Ovary (tissue), 10 donors: ENCODE data around the gene C11orf54. TPM values are rescaled to one million over a fixed set of nuclear protein-coding genes. Genes with fewer than 3 reads are reported as not detected.

ENCODE experiments used
- DNase-seq, 5 donors: peaks; one replicate each; pipeline ENCODE4 v3.0.0-alpha.2; 2019 to 2020
- H3K27ac ChIP-seq, 2 donors: fragments of 200-600 bp; one replicate each; pipeline versions ENCODE4 v1.5.1 to v1.8.0; 2019 to 2022
- H3K27me3 ChIP-seq: fragments of 200-600 bp; one replicate; pipeline ENCODE4 v1.8.0; 2022
- H3K36me3 ChIP-seq: fragments of 200-600 bp; sonication (generic); one replicate; pipeline ENCODE4 v1.5.1; 2019
- H3K4me1 ChIP-seq: one replicate; pipeline ENCODE4 v1.8.1; 2013; ENCODE audit warnings: mild to moderate bottlenecking, moderate library complexity; ENCODE audit not compliant: insufficient read depth
- H3K4me3 ChIP-seq: fragments of 200-600 bp; sonication (generic); one replicate; pipeline ENCODE4 v1.5.1; 2017
- H3K9me3 ChIP-seq, 2 donors: fragments of 200-600 bp in 1 of 2; sonication (generic) in 1 of 2; one replicate each; pipeline versions ENCODE4 v1.5.1 to v1.8.1; 2013 to 2019; ENCODE audit warnings: mild to moderate bottlenecking in 1 of 2, moderate library complexity in 1 of 2
- CTCF ChIP-seq, 3 donors: fragments of 450-650 bp in 2 of 3; fragments of 200-600 bp in 1 of 3; IDR thresholded peaks; one replicate each; pipeline versions ENCODE4 v1.5.1 to v1.8.0; 2016 to 2022; ENCODE audit warnings: antibody characterized with exemption in 3 of 3, mild to moderate bottlenecking in 1 of 3
- EP300 ChIP-seq: sonication (generic); formaldehyde crosslinking; IDR thresholded peaks from one replicate; pipeline ENCODE4 v1.6.1; 2017; ENCODE audit warnings: antibody characterized with exemption
- POLR2A ChIP-seq: fragments of 450-650 bp; IDR thresholded peaks from one replicate; pipeline ENCODE4 v1.6.1; 2017; ENCODE audit warnings: antibody characterized with exemption, mild to moderate bottlenecking, moderate library complexity
- WGBS, 3 donors: extraction: QIAGEN DNeasy Blood & Tissue Kit in 1 of 3; methylation state at CpG; one replicate each; pipeline versions ENCODE4 v1.1.5 to v1.1.7; 2013 to 2017; 5-methylcytosine and 5-hydroxymethylcytosine counted together
- intact Hi-C, 4 donors: fragments of 100-400 bp; cut with DNase I; formaldehyde crosslinking; loops; one replicate each; pipeline versions ENCODE4 v1.11.0 to v1.15.1; 2022 to 2023
- long read RNA-seq, 3 donors: library from polyadenylated mRNA in 2 of 3; unstranded in 2 of 3; transcript quantifications; one replicate each; pipeline ENCODE4 v2.0.0 and lab custom pipeline, GENCODE V29; 2021 to 2026
- polyA plus RNA-seq, 2 donors: library from polyadenylated mRNA; stranded (reverse); fragments of 200-250 nt in 1 of 2; fragments of 350-450 nt in 1 of 2; fragmentation: Illumina TruSeq in 1 of 2; extraction: RNeasy Lipid Tissue Mini Kit (QIAGEN cat#74804) in 1 of 2; gene quantifications; one replicate each; pipeline ENCODE4 v1.2.3, GENCODE V29; 2013 to 2014
- total RNA-seq, 7 donors: library from RNA; depleted of rRNA in 2 of 7; stranded (reverse); fragments of >200 nt in 2 of 7; fragmentation: NEBNext Ultra II Directional in 3 of 7; extraction: Animal tissue kit (Norgen Biotek cat#: 25700) in 3 of 7; gene quantifications; one replicate each; pipeline versions ENCODE4 v1.1.0 to v1.2.4, GENCODE V29; 2016 to 2023
- donor health status: DM: no; HTN: no; CAD: no; lungs with moderate emphysema.
- donor health status: DM: no; HTN: no; CAD: no.
- donor health status: Bipolar disorder and iron deficiency.
- donor health status: DM: yes; HTN: yes; CAD: no.
- donor health status: DM: no; HTN: no; CAD: no.
- donor health status: DM: yes; HTN: yes; CAD: no.

The C11orf54 gene
- 10 to 100 TPM; 28.4 to 48.0 (median 36.0) TPM for total RNA-seq
- polyA plus RNA-seq = 10 to 100 TPM; 22.8 to 38.6 TPM
- long read RNA-seq, donor 1, full-length matches to known transcripts = 43 of 64 reads
- long read RNA-seq, donor 1, partial matches to known transcripts = 7 of 64 reads
- long read RNA-seq, donor 1, other reads (novel, unspliced or antisense) = 14 of 64 reads
- long read RNA-seq, donor 2, transcript C11orf54-202 (9 exons, 1,733 nt) = major isoform, 10 of 15 reads
- long read RNA-seq, donor 2, partial matches to known transcripts = 0 of 15 reads
- long read RNA-seq, donor 2, other reads (novel, unspliced or antisense) = 0 of 15 reads
- long read RNA-seq, donor 3, transcript C11orf54-202 (9 exons, 1,733 nt) = major isoform, 17 of 45 reads
- long read RNA-seq, donor 3, transcript C11orf54-201 (9 exons, 2,522 nt) = minor isoform, 5 of 45 reads
- long read RNA-seq, donor 3, partial matches to known transcripts = 3 of 45 reads
- long read RNA-seq, donor 3, other reads (novel, unspliced or antisense) = 15 of 45 reads

- intact Hi-C loops = loop anchor here in 3 of 4 donors (5.0 kb wide), 1 partner anchor 41 kb away; the partner anchor contains the start of gene MED17 (in 3 of the 3)
- H3K4me1 ChIP-seq = peaks cover 2% of the 10 kb centered on the region
- DNase-seq = peak; percentile 97 to 99 (median 98)
These were observed at the start of gene C11orf54, which contains the start of gene TAF1D for GRCh38 chr11:93741094-93741881. Gene C11orf54 (plus strand): TSS chr11:93741672. CDS start chr11:93747394, 5,722 bp downstream. Gene TAF1D (minus strand): TSS chr11:93741495. CDS start chr11:93739304, 2,191 bp downstream.

GRCh38 chr11:93694109-93694508, 47.4 kb upstream of the C11orf54 start:
- Histone ChIP-seq H3K9me3 (no peaks in the 10 kb centered on the region), H3K36me3 (no peaks in the 10 kb centered on the region), H3K4me3 (no peak overlapping the region), H3K4me1 (no peaks in the 10 kb centered on the region), H3K27me3 (no peaks in the 10 kb centered on the region), H3K27ac (no peak overlapping the region)
- no peak for DNase-seq
- 63 to 76% (median 73%) methylated on average over 2 of the region's 2 CpGs for WGBS, 3 donors
- intact Hi-C loops = no loop called here
- TF ChIP-seq CTCF (IDR thresholded peaks at IDR 0.05) (no peak), POLR2A (no peak)

More at GRCh38 chr11:93741094-93741881, at the start of gene C11orf54, which contains the start of gene TAF1D:
- 0% methylated on average over 63 to 65 of the region's 65 CpGs for WGBS, 3 donors
- Histone ChIP-seq H3K27ac (peak within 1 kb of the TSS; percentile 76 to 92), H3K9me3 (no peaks in the 10 kb centered on the region), H3K27me3 (no peaks in the 10 kb centered on the region), H3K4me3 (peak within 1 kb of the TSS; percentile 87), H3K36me3 (no peaks in the 10 kb centered on the region)
- no peak for TF ChIP-seq EP300
- peak; percentile 72 for TF ChIP-seq POLR2A
- TF ChIP-seq CTCF (IDR thresholded peaks at IDR 0.05) = peak in 2 of 3 donors; percentile 6 to 9

- H3K4me3 ChIP-seq = no peak overlapping the region
- TF ChIP-seq POLR2A (no peak), CTCF (IDR thresholded peaks at IDR 0.05) (no peak), EP300 (no peak)
- no peaks in the 10 kb centered on the region for H3K27me3 ChIP-seq
- H3K9me3 ChIP-seq = no peaks in the 10 kb centered on the region
- no peak for DNase-seq
- no peaks in the 10 kb centered on the region for H3K36me3 ChIP-seq
- intact Hi-C loops = no loop called here
- H3K4me1 ChIP-seq = no peaks in the 10 kb centered on the region
- H3K27ac ChIP-seq = no peak overlapping the region
These were observed 46.9 kb upstream of the C11orf54 start for GRCh38 chr11:93694557-93694956.

GRCh38 chr11:93697611-93698010, 43.9 kb upstream of the C11orf54 start:
- Histone ChIP-seq H3K4me3 (no peak overlapping the region), H3K27ac (no peak overlapping the region), H3K9me3 (no peaks in the 10 kb centered on the region), H3K27me3 (no peaks in the 10 kb centered on the region), H3K36me3 (no peaks in the 10 kb centered on the region), H3K4me1 (no peaks in the 10 kb centered on the region)
- intact Hi-C loops = no loop called here
- TF ChIP-seq EP300 (no peak), POLR2A (no peak), CTCF (IDR thresholded peaks at IDR 0.05) (no peak)
- 94 to 97% (median 94%) methylated on average over 4 of the region's 4 CpGs for WGBS, 3 donors
- DNase-seq = no peak
